HepG2 (cell line): ENCODE results near the gene SLC11A1. TPM values are rescaled to one million over a fixed set of nuclear protein-coding genes. Genes with fewer than 3 reads are reported as not detected.

Source experiments
- CEBPB ChIP-seq: IDR thresholded peaks from 2 replicates; pipeline ENCODE4 v1.6.1; 2011; ENCODE audit warnings: low read depth, low read length, improper control_type of control experiment, borderline replicate concordance
- HNRNPH1 ChIP-seq: fragments of 200-400 bp; formaldehyde crosslinking; optimal IDR thresholded peaks from 2 replicates; pipeline ENCODE3; 2017; ENCODE audit warnings: mild to moderate bottlenecking, low read depth, low read length
- KAT2B ChIP-seq: fragments of 150-350 bp; IDR thresholded peaks from 2 replicates; pipeline ENCODE4 v1.6.1; 2014; ENCODE audit warnings: low read depth, low read length, borderline replicate concordance
- NFAT5 ChIP-seq: sonication (generic); formaldehyde crosslinking; IDR thresholded peaks from 2 replicates; pipeline ENCODE4 v1.4.0; 2020; ENCODE audit warnings: missing genetic modification reagents
- NFYB ChIP-seq: sonication (generic); formaldehyde crosslinking; IDR thresholded peaks from 2 replicates; pipeline ENCODE4 v1.4.0; 2020; ENCODE audit warnings: missing genetic modification reagents
- POLR2AphosphoS5 ChIP-seq: IDR thresholded peaks from 2 replicates; pipeline ENCODE4 v1.6.1; 2012; ENCODE audit warnings: low read depth, low read length
- SRSF1 ChIP-seq: fragments of 200-400 bp; formaldehyde crosslinking; optimal IDR thresholded peaks from 2 replicates; pipeline ENCODE3; 2017; ENCODE audit warnings: mild to moderate bottlenecking, low read depth, low read length, moderate library complexity
- WIZ ChIP-seq: sonication (generic); formaldehyde crosslinking; IDR thresholded peaks from 2 replicates; pipeline ENCODE4 v1.5.1; 2020; ENCODE audit warnings: mild to moderate bottlenecking, missing genetic modification reagents
- ZNF230 ChIP-seq: sonication (generic); formaldehyde crosslinking; IDR thresholded peaks from 2 replicates; pipeline ENCODE4 v1.4.0; 2020; ENCODE audit warnings: mild to moderate bottlenecking, missing genetic modification reagents
- ZSCAN25 ChIP-seq: sonication (generic); formaldehyde crosslinking; IDR thresholded peaks from 2 replicates; pipeline ENCODE4 v1.8.0; 2022; ENCODE audit warnings: mild to moderate bottlenecking, missing genetic modification reagents
- polyA plus RNA-seq, 8 experiments: library from polyadenylated mRNA; depleted of rRNA in 3 of 8; stranded (reverse) in 7 of 8; unstranded in 1 of 8; fragments of >200 nt; fragmentation: Illumina TruSeq in 4 of 8; extraction: Trizol in 4 of 8; gene quantifications; 2 replicates each; pipeline versions ENCODE4 v1.2.1 to v1.2.3, GENCODE V29; 2011 to 2016; ENCODE audit warnings: low read depth in 4 of 8, missing spikeins in 1 of 8, mixed read lengths in 1 of 8; ENCODE audit not compliant: insufficient read depth in 1 of 8
- total RNA-seq, 5 experiments: library from RNA; depleted of rRNA; stranded (reverse); fragments of >200 nt; fragmentation: Illumina TruSeq; extraction: Trizol; gene quantifications; 2 replicates each; pipeline ENCODE4 v1.2.3, GENCODE V29; 2016; ENCODE audit warnings: low read depth in 1 of 5
- TF ChIP-seq, protein P1 (sequence below): sonication (generic); formaldehyde crosslinking; IDR thresholded peaks from 2 replicates; pipeline ENCODE4 v1.4.0; 2020; ENCODE audit warnings: missing genetic modification reagents
- TF ChIP-seq, protein P2 (sequence below): sonication (generic); formaldehyde crosslinking; IDR thresholded peaks from 2 replicates; pipeline ENCODE4 v1.4.0; 2020; ENCODE audit warnings: mild to moderate bottlenecking, missing genetic modification reagents

Gene SLC11A1
- total and polyA plus RNA-seq, 2 of the 13 experiments (the other 11 are each of a cell fraction or from before 2014, with no cell fraction given), result 0.33 to 2.3 TPM

DNA sequence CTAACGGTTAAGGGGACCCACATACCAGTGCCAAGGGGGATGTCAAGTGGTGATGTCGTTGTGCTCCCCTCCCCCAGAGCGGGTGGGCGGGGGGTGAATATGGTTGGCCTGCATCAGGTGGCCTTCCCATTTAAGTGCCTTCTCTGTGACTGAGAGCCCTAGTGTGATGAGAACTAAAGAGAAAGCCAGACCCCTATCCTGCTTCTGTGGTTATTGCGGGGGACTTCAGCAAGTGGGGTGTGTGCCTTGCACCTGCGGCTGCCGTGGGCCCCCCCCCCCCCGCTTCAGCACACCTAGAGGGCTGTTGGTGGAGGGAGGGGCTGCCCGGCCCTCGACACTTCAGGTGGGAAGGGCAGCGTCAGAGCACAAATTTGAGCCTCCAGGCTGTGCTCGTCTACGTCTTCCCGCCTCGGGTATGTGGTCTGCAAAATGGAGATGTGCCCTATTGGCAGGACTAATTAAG lies 23.7 kb downstream of the SLC11A1 start (continued):
- no peak for TF ChIP-seq KAT2B
- 0 out of 2 replicates have a peak, but pooled peaks have one; percentile 26 for TF ChIP-seq ZSCAN25 (CRISPR knock-in tag)
- 0 out of 2 replicates have a peak, but pooled peaks have one; percentile 21 for TF ChIP-seq NFAT5 (CRISPR knock-in tag)
- TF ChIP-seq, protein P1, sequence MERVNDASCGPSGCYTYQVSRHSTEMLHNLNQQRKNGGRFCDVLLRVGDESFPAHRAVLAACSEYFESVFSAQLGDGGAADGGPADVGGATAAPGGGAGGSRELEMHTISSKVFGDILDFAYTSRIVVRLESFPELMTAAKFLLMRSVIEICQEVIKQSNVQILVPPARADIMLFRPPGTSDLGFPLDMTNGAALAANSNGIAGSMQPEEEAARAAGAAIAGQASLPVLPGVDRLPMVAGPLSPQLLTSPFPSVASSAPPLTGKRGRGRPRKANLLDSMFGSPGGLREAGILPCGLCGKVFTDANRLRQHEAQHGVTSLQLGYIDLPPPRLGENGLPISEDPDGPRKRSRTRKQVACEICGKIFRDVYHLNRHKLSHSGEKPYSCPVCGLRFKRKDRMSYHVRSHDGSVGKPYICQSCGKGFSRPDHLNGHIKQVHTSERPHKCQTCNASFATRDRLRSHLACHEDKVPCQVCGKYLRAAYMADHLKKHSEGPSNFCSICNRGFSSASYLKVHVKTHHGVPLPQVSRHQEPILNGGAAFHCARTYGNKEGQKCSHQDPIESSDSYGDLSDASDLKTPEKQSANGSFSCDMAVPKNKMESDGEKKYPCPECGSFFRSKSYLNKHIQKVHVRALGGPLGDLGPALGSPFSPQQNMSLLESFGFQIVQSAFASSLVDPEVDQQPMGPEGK (CRISPR knock-in tag), result peak; percentile 68
- peak; percentile 65 for TF ChIP-seq SRSF1
- TF ChIP-seq, protein P2, sequence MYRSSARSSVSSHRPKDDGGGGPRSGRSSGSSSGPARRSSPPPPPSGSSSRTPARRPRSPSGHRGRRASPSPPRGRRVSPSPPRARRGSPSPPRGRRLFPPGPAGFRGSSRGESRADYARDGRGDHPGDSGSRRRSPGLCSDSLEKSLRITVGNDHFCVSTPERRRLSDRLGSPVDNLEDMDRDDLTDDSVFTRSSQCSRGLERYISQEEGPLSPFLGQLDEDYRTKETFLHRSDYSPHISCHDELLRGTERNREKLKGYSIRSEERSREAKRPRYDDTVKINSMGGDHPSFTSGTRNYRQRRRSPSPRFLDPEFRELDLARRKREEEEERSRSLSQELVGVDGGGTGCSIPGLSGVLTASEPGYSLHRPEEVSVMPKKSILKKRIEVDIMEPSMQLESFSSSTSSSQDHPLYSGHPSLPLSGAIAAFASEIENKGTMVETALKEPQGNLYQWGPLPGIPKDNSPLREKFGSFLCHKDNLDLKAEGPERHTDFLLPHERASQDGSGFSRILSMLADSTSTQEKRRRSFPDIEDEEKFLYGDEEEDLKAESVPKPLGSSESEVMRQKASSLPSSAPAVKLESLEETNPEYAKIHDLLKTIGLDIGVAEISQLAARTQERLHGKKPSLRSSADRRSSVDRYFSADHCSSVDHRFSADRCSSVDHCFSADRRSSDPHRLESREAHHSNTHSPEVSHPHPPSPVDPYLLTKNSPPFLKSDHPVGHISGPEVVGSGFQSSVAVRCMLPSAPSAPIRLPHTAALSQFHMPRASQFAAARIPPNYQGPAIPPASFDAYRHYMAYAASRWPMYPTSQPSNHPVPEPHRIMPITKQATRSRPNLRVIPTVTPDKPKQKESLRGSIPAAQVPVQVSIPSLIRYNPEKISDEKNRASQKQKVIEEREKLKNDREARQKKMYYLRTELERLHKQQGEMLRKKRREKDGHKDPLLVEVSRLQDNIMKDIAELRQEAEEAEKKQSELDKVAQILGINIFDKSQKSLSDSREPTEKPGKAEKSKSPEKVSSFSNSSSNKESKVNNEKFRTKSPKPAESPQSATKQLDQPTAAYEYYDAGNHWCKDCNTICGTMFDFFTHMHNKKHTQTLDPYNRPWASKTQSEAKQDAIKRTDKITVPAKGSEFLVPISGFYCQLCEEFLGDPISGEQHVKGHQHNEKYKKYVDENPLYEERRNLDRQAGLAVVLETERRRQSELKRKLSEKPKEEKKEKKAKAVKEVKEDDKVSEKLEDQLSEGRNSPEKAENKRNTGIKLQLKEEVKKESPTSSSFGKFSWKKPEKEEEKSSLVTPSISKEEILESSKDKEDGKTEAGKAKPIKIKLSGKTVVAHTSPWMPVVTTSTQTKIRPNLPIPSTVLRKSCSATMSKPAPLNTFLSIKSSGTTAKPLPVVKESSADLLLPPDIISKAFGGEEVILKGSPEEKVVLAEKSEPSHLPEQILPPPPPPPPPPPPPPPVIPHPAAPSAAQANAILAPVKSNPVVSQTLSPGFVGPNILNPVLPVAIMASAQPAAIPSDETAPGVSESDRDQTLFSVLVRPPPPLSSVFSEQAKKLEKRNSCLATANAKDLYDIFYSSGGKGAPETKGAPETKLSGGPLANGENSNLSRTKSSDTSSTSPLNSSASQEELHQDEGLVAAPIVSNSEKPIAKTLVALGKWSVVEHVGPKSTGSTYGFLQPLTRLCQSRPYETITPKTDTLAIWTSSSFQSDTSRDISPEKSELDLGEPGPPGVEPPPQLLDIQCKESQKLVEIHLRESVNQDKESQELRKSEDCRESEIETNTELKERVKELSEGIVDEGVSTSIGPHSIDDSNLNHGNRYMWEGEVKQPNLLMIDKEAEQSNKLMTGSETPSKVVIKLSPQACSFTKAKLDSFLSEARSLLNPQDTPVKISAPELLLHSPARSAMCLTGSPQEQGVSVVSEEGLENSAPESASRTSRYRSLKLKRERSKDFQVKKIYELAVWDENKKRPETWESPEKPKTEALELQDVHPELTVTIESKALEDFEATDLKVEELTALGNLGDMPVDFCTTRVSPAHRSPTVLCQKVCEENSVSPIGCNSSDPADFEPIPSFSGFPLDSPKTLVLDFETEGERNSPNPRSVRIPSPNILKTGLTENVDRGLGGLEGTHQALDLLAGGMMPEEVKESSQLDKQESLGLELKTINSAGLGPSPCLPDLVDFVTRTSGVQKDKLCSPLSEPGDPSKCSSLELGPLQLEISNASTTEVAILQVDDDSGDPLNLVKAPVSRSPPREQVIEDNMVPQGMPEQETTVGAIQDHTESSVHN (CRISPR knock-in tag), result peak; percentile 78; the same call in 1 of the 2 replicates
- 0 out of 2 replicates have a peak, but pooled peaks have one; percentile 74 for TF ChIP-seq ZNF230 (CRISPR knock-in tag)
- no peak; the same call in 1 of the 2 replicates for TF ChIP-seq WIZ (CRISPR knock-in tag)
- TF ChIP-seq NFYB (CRISPR knock-in tag), result peak; percentile 28; the same call in 1 of the 2 replicates
- peak; percentile 54 for TF ChIP-seq HNRNPH1
- TF ChIP-seq POLR2AphosphoS5, result peak; percentile 82
- no peak for TF ChIP-seq CEBPB
